ENCODE data around the gene NUAK2. TPM values are rescaled to one million over a fixed set of nuclear protein-coding genes. Genes with fewer than 3 reads are reported as not detected.

Gene NUAK2
- total and polyA plus RNA-seq, 2 of the 8 experiments (the other 6 are each of a cell fraction or from before 2014, with no cell fraction given): 9.4 to 12.9 TPM

DNA sequence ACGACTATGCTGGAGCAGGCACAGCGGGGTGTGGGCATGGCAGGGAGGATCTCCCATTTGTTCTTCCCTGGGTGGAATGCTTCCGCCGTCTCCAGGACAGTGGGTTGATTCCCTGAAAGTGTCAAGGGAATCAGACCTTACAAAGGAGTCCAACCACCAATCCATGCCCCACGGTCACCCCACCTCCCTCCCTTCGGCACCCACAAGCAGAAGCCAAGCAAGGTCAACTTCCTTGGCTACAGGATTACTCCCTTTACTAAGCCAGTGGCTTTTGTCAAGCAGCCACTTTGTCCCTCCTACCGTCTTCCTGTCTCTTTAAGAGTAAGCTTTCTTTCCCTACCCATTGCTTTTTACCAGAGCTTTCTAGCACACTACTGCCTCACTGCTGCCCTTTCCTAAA lies 15.9 kb upstream of the NUAK2 start:
- POLR2A ChIA-PET (ENCODE audit: partially characterized antibody): interaction anchor here (1.1 to 3.1 kb wide), 6 partner anchors 13 to 179 kb away, joined by 3 to 9 read pairs (median 3); no protein-coding TSS in a partner anchor
- TF ChIP-seq EP300 (IDR thresholded peaks at IDR 0.05; ENCODE audit: borderline replicate concordance in 1 of 2, low read depth in 2 of 2, low read length in 2 of 2): no peak
- TF ChIP-seq FOSL1 (IDR thresholded peaks at IDR 0.05; ENCODE audit: insufficient read depth, low read depth, low read length): no peak
- no peak for TF ChIP-seq CREB1 (IDR thresholded peaks at IDR 0.05)
- TF ChIP-seq TAF1 (IDR thresholded peaks at IDR 0.05; ENCODE audit: low read depth, low read length): no peak
- no peak for TF ChIP-seq POLR2AphosphoS5 (IDR thresholded peaks at IDR 0.05; ENCODE audit: low read depth, low read length)
- TF ChIP-seq CTBP2 (IDR thresholded peaks at IDR 0.05; ENCODE audit: borderline replicate concordance, insufficient read depth, insufficient read length, low read length): no peak
- no peak for TF ChIP-seq SUZ12 (IDR thresholded peaks at IDR 0.05; ENCODE audit: low read length)
- no peak for TF ChIP-seq TAF7 (optimal IDR thresholded peaks at IDR 0.05; ENCODE audit: borderline replicate concordance, low read depth, low read length)
- no peak for TF ChIP-seq YY1 (IDR thresholded peaks at IDR 0.05; ENCODE audit: low read depth, low read length)
- TF ChIP-seq KDM4A (IDR thresholded peaks at IDR 0.05; ENCODE audit: low read depth, low read length, severe bottlenecking): no peak
- TF ChIP-seq NRF1 (IDR thresholded peaks at IDR 0.05; ENCODE audit: low read depth, low read length): no peak
- no peak for TF ChIP-seq ASH2L (IDR thresholded peaks at IDR 0.05; ENCODE audit: low read length)
- TF ChIP-seq SAP30 (IDR thresholded peaks at IDR 0.05; ENCODE audit: insufficient read depth, insufficient replicate concordance, low read length): no peak
- TF ChIP-seq GABPA (IDR thresholded peaks at IDR 0.05; ENCODE audit: borderline replicate concordance, insufficient read depth, low read length): no peak

More for the DNA sequence above, 15.9 kb upstream of the NUAK2 start:
- Histone ChIP-seq H2BK20ac (ENCODE audit: low read length) (no peak overlapping the region), H3K56ac (replicated peaks; ENCODE audit: insufficient read length, low read depth, low read length) (no peak overlapping the region), H3K36me3 (ENCODE audit: control insufficient read depth in 2 of 4, insufficient read depth in 4 of 4, low read length in 3 of 4) (no peaks in the 10 kb centered on the region), H3K27me3 (replicated peaks in 1 of 4; ENCODE audit: control insufficient read depth in 3 of 4, extremely low read depth in 1 of 4, insufficient read depth in 3 of 4, low read length in 3 of 4) (peaks cover 1 to 7% (median 5%) of the 10 kb centered on the region in 4 experiments), H2AFZ (ENCODE audit: low read length) (no peak overlapping the region), H3K4me3 (ENCODE audit: extremely low read depth in 1 of 4, insufficient read depth in 2 of 4, low read depth in 3 of 4, low read length in 4 of 4) (no peak overlapping the region), H2BK120ac (replicated peaks; ENCODE audit: low read depth, low read length) (no peak overlapping the region), H3K18ac (ENCODE audit: extremely low read depth, low read length) (no peak overlapping the region), H2BK15ac (ENCODE audit: low read length) (no peak overlapping the region), H2BK12ac (ENCODE audit: low read depth, low read length) (peak overlapping the region; percentile 11; the same call in 1 of the 2 replicates), H3K79me2 (ENCODE audit: control insufficient read depth in 1 of 2, insufficient read depth in 2 of 2, low read length in 2 of 2) (no peaks in the 10 kb centered on the region), H4K8ac (ENCODE audit: extremely low read depth, insufficient read depth, low read length) (no peak overlapping the region), H3K23me2 (ENCODE audit: low read depth, low read length) (no peaks in the 10 kb centered on the region), H2AK5ac (ENCODE audit: low read depth, low read length) (no peak overlapping the region; the same call in 1 of the 2 replicates), H3K4me1 (replicated peaks in 1 of 4; ENCODE audit: control insufficient read depth in 3 of 4, insufficient read depth in 4 of 4, low read length in 3 of 4) (peaks cover 0 to 5% (median under 1%) of the 10 kb centered on the region in 4 experiments; a peak in 4 of 7 replicates), H3K27ac (ENCODE audit: low read depth, low read length) (no peak overlapping the region), H3K9ac (replicated peaks in 1 of 4; ENCODE audit: extremely low read depth in 1 of 4, low read depth in 3 of 4, low read length in 3 of 4) (no peak overlapping the region), H4K5ac (ENCODE audit: insufficient read length, low read depth, low read length) (no peak overlapping the region), H3K4ac (replicated peaks; ENCODE audit: insufficient read length, low read depth, low read length) (no peak overlapping the region), H3K9me3 (ENCODE audit: insufficient read depth in 2 of 2, low read depth in 1 of 2, low read length in 1 of 2) (no peaks in the 10 kb centered on the region), H3K79me1 (ENCODE audit: low read depth, low read length) (no peaks in the 10 kb centered on the region), H3K23ac (ENCODE audit: insufficient read length) (no peak overlapping the region), H3K14ac (ENCODE audit: insufficient read length) (no peak overlapping the region), H4K91ac (replicated peaks; ENCODE audit: insufficient read length, low read length) (no peak overlapping the region), H4K20me1 (replicated peaks in 1 of 2; ENCODE audit: control insufficient read depth in 1 of 2, insufficient read depth in 2 of 2, low read length in 2 of 2) (no peaks in the 10 kb centered on the region), H3K4me2 (ENCODE audit: insufficient read depth in 1 of 2, low read depth in 2 of 2, low read length in 2 of 2) (no peak overlapping the region), H2BK5ac (ENCODE audit: low read depth, low read length) (no peak overlapping the region)
- DNase-seq (ENCODE audit: low read depth in 1 of 2, low spot score in 2 of 2) (no peak), FAIRE-seq (no peak)
- 82% methylated on average over 7 of the region's 7 CpGs; no CpG with 5 or more reads in 1 of the 2 experiments for WGBS, 2 experiments (ENCODE audit: extremely low coverage in 1 of 2, insufficient coverage in 1 of 2, insufficient read length in 1 of 2, insufficient replicate concordance in 2 of 2, low coverage in 1 of 2, low lambda C conversion rate in 2 of 2, missing lambda C conversion rate in 1 of 2)
- CTCF ChIA-PET (ENCODE audit: partially characterized antibody): interaction anchor here (0.6 to 67.1 kb wide), 23 partner anchors 9 to 400 kb away, joined by 3 to 2424 read pairs (median 5); partner anchors contain the start of gene KLHDC8A
